NCI-H82 treated with DMSO at 0.1 percent for 48 hours (cell line): ENCODE data around the gene ULK4.
"Not testable (repeated sequence)": the region's sequence is repeated elsewhere in the genome, so short reads cannot be mapped to it uniquely, and the experiment has no call there.

Experiments used
- DNase-seq: peaks from one replicate; lab custom pipeline; 2025; ENCODE audit not compliant: unreplicated experiment; lab: John Stamatoyannopoulos, UW

ULK4 gene

DNA sequence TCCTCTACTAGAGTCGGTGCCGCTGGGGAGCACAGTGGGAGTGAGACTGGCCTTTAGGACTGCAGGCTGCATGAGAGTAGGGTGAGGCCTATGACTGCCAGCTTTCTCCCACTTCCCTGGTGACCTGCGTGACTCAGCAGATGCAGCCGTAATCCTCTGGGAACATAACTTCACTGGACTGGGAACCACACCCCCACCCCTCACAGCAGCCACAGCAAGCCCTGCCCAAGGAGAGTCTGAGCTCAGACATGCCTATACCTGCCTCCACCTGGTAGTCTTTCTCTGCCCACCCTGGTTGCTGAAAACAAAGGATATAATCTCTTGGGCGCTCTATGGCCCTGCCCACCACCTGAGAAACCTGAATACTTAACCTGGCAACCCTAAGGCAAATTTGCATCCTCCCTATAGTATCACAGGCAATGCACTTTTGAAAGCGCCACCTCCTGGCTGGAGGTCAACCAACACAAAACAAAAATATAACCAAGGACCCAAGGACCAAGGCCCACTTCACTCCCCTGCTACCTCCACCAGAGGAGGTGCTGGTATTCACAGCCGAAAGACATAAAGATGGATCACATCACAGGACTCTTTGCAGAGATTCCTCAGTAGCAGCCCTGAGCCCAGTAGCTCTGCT is 453.7 kb downstream of the ULK4 start:
- no peak for DNase-seq

GRCh38 chr3:41507336-41508062 is 454.4 kb downstream of the ULK4 start:
- no peak for DNase-seq

GRCh38 chr3:41503998-41504623 is 457.8 kb downstream of the ULK4 start:
- DNase-seq: no peak

- DNase-seq: no peak
Observed at GRCh38 chr3:41502481-41502880, 459.4 kb downstream of the ULK4 start.

GRCh38 chr3:41502023-41502422 is 459.9 kb downstream of the ULK4 start:
- DNase-seq: no peak

DNA sequence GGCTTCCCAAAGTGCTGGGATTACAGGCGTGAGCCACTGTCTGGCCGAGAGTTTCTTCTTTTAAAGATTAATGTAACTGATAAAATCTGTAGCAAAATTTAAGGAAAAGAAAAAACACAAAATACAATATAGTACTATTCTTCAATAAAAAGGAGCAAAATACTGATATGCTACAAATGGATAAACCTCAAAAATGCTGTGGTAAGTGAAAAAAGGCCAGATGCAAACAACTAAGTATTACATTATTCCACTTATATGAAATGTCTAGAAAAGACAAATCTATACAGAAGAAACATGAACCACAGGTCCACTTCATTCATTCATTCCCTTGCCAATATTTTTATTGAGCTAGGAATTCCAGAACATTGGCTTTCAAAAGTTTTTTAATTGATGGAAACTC is 463.1 kb downstream of the ULK4 start:
- no peak for DNase-seq

DNA sequence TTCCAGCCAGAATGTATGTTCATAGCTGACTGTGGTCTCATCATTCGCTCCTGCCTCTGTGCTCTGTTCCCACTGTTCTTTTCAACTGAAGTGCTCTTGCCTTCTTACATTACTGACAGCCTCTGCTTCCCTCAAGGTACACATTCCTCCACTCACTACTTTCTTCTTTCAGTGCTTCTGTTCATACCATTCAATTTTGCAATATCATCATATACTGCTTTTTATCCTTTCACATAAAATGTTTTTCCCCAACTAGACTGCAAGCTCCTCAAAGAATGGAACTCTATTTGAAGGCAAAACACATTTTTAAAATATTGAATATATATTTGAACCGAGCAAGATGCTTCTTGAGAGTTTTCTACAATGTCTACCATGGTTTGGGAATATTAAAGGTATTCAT is 471.5 kb downstream of the ULK4 start:
- DNase-seq: no peak

GRCh38 chr3:41489231-41489630 is 472.7 kb downstream of the ULK4 start:
- no peak for DNase-seq

- DNase-seq: no peak
Observed at GRCh38 chr3:41488501-41488900, 473.4 kb downstream of the ULK4 start.

DNA sequence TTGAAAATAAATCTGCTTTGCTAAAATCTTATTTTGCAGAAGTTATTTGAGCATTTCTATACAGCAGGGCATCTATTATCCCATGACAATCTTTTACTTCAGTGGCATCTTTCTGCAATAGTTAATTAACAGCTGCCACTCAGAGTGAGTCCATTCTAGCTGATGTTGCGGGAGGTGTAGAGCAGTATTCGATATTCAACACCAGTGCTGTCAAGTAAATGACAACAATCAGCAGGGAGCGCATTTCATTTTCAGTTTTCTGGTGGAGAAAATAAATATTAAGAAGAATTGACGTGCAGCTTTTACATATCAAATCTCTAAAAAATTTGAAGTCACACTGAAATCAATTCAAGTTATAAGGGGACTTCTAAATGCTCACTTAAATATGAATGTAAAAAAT is 476.4 kb downstream of the ULK4 start:
- DNase-seq: no peak

DNA sequence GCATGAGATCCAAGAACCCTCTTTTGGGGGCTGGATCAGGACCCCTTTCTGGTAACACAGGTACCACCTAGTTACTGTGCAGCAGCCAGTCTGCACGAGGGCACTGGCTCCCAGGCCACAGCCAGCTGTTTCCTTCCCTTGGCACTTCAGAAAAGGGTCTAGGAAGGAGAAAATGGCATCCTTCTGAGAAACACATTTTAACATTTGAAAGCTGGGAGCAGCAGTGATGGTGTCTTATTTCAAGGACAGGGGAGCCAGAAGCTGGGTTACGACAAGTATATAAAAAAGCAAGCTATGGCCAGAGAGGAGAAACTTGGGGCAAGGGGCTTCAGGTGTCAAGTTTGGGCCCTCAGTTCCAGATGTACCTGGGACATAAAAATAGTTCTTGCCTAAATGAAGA is 479.8 kb downstream of the ULK4 start:
- no peak for DNase-seq

- DNase-seq: no peak
Observed at GRCh38 chr3:41478278-41478677, 483.6 kb downstream of the ULK4 start.

DNA sequence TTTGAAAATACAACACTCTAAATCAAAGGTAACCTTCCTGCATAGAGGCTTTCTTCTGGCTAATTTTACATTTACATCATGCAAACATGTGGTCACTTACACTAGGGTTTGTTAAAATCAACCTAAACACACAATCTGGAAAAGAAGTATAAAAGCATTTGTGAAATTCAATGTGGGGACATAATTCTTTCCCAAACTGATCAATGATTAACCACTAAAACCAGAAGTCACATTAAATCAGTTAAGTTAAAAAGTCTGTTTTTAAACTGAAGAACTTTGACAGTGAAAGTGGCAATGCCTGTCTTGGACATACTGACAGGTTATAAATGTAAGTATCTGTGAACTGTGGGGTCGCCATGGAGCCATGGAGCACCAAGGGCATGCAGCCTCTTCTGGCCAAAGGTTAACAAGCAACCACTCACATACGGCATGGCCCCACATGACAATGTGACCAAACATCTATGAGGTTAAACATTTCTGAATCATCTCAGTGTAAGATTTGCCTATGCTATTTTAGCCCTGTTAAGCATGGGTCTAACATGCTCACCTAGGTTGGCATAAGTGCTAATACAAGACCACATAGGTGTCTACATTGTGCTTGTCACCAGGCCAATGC is 484.4 kb downstream of the ULK4 start:
- no peak for DNase-seq

DNA sequence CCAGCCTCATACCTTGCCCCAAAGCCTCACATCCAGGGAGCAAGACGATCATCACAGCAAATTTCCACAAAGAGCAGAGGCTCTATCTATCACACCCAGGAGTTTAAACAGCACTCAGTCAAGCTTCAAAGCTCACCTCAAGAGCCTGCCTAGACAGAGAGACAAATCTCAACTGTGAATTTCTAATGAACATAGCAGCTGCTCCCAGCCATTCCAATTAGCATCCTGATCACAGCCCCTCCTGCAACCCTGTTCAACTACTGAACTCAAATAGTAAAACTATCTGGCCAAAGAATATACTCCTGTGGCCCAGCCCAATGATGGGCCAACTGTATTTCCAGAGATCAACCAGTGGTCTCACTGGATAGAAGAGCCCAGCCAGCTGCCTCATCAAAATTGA is 492.8 kb downstream of the ULK4 start:
- DNase-seq: no peak

- DNase-seq: no peak
Observed at GRCh38 chr3:41467481-41467880, 494.4 kb downstream of the ULK4 start.

DNA sequence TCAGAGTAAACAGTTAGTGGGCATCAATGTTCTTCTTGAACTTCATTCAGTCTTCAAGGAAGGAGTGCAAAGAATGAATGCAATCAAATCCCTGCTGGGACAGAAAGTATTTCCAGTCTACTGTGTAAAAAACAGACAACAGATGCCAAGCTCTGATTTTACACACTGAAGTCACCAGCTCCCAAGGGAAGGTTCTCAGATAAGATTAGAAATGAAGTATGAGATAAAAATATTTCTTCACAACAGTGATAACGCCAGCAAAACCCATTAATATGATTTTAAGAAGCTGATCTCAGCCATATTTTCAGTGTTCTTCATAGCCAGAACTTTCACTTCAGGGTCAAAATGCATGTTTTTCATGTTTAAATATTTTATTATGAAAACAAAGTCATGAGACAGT is 497.0 kb downstream of the ULK4 start:
- no peak for DNase-seq

DNA sequence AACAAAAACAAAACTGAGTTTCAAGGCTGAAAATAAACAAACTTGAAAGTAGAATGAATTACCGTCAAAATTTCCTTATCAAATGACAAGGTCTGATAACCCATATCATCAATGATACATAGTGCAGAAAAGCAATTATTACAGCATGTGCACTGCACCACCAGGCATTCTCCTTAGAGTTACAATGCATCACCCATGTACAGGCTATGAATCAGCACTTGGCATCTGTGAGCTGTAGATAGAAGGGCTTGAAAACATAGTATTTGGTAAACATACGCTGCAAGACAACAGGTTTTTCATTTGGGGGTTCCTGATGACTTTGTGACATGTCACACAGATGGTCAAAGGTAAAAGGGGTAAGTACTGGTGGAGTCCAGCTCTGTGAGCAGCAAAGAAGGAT is 497.5 kb downstream of the ULK4 start:
- DNase-seq: no peak

- DNase-seq: no peak
Observed at GRCh38 chr3:41462103-41462691, 499.7 kb downstream of the ULK4 start.

DNA sequence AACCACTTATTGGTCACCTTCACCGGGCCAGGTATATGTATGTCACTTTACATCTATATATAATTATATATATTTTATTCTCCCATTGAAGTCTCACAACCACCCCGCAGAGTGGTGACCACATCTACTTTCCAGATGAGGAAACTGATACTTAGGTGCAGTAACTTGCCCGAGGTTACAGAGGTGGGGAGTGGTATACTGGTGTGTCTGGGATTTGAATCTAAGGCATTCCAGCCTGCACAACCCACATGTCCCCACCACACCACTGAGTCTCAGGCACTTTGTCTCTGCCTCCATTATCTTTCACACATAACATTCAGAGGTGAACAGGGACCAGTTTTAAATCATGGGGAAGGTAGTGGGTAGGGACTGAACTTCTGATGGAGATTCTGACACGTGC is 501.2 kb downstream of the ULK4 start:
- no peak for DNase-seq

DNA sequence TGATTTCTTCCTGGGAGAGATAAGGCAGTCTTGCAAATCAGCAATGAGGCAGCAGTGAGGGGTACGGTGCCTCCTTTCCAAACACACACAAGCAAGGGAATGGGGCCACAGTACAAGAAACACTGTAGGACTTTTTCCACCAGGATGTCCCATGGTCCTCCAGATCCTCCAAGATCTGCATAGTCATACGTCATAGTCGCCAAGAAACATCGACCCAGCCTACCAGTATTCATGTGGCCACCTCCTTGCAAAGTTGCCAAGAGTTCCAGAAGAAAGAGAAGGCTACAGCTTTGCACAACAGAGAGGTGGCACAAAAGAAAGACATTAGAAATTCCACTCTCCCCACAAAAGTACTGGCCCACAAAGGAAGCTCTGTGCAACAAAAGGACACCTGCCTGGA is 504.7 kb downstream of the ULK4 start:
- no peak for DNase-seq

DNA sequence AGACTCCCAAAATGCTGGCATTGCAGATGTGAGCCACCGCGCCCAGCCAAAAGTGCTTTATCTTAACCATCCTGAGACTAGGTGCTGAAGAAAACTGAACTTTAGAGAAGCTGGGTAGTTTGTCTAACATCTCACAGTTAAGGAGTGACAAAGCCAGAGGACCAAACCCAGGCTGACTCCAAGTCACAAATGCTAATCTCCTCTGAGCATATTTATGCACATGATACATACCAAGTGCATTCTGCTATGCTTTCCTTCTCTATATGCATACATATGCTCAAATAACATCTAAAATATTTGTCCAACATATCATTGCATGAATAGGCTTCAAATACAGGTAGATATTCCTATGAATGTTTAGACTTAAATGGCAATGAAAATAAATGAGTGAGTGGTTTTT is 505.7 kb downstream of the ULK4 start:
- no peak for DNase-seq

DNA sequence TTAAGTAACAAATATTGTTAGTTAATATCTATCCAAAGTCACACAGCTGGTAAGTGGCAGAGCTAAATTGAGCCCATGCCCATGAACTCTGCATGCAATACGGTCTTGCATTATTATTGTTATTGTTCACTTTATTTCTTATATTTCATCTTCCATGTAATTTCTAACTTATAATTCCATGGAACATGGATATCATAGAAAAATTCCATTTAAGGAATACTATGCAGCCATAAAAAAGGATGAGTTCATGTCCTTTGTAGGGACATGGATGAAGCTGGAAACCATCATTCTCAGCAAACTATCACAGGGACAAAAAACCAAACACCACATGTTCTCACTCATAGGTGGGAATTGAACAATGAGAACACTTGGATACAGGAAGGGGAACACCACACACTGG is 508.3 kb downstream of the ULK4 start:
- DNase-seq: not testable (repeated sequence)
